Ovary (tissue), 3 donors: Measurements from ENCODE around the gene FGD4.

Experiments used
- CTCF ChIP-seq, 3 donors: fragments of 450-650 bp in 2 of 3; fragments of 200-600 bp in 1 of 3; IDR thresholded peaks; one replicate each; pipeline versions ENCODE4 v1.5.1 to v1.8.0; 2016 to 2022; ENCODE audit warnings: antibody characterized with exemption in 3 of 3, mild to moderate bottlenecking in 1 of 3
- POLR2A ChIP-seq: fragments of 450-650 bp; IDR thresholded peaks from one replicate; pipeline ENCODE4 v1.6.1; 2017; ENCODE audit warnings: antibody characterized with exemption, mild to moderate bottlenecking, moderate library complexity
- donor health status: DM: no; HTN: no; CAD: no.

GRCh38 chr12:32512379-32512778 is 113.0 kb downstream of the FGD4 start:
- no peak for TF ChIP-seq POLR2A
- TF ChIP-seq CTCF (IDR thresholded peaks at IDR 0.05) = no peak
